HG03135 (cell line): ENCODE results near the gene SNED1.

Experiments used
- ATAC-seq: cut with Tn5 transposase; IDR thresholded peaks from one replicate; pipeline ENCODE4 v1.9.1; 2021; ENCODE audit warnings: mild to moderate bottlenecking, moderate library complexity; ENCODE audit not compliant: unreplicated experiment

The SNED1 gene

GRCh38 chr2:241003830-241004564 lies 5.6 kb downstream of the SNED1 start:
- no peak for ATAC-seq

GRCh38 chr2:241005569-241005968 lies 7.2 kb downstream of the SNED1 start:
- ATAC-seq, result no peak

GRCh38 chr2:241006412-241006811 lies 8.0 kb downstream of the SNED1 start:
- ATAC-seq, result no peak

GRCh38 chr2:241007111-241007510 lies 8.7 kb downstream of the SNED1 start:
- ATAC-seq, result no peak

GRCh38 chr2:241007880-241008710 lies 9.7 kb downstream of the SNED1 start:
- no peak for ATAC-seq

GRCh38 chr2:241008711-241009121 lies 10.3 kb downstream of the SNED1 start:
- ATAC-seq, result no peak

GRCh38 chr2:241009191-241009590 lies 10.8 kb downstream of the SNED1 start:
- ATAC-seq, result no peak

- ATAC-seq, result no peak
Measured at GRCh38 chr2:241009601-241010530, 11.4 kb downstream of the SNED1 start.

- no peak for ATAC-seq
Measured at GRCh38 chr2:241010531-241011295, 12.3 kb downstream of the SNED1 start.

GRCh38 chr2:241011296-241011600 lies 12.8 kb downstream of the SNED1 start:
- ATAC-seq, result no peak

- no peak for ATAC-seq
Measured at GRCh38 chr2:241011751-241012510, 13.5 kb downstream of the SNED1 start.

- ATAC-seq, result no peak
Measured at GRCh38 chr2:241014224-241014623, 15.8 kb downstream of the SNED1 start.

GRCh38 chr2:241014764-241015163 lies 16.3 kb downstream of the SNED1 start:
- no peak for ATAC-seq

- no peak for ATAC-seq
Measured at GRCh38 chr2:241015439-241015838, 17.0 kb downstream of the SNED1 start.

- ATAC-seq, result no peak
Measured at GRCh38 chr2:241017228-241017940, 19.0 kb downstream of the SNED1 start.

- no peak for ATAC-seq
Measured at GRCh38 chr2:241018051-241018891, 19.9 kb downstream of the SNED1 start.

GRCh38 chr2:241019441-241020139 lies 21.2 kb downstream of the SNED1 start:
- ATAC-seq, result no peak

- ATAC-seq, result no peak
Measured at GRCh38 chr2:241020201-241020600, 21.8 kb downstream of the SNED1 start.
